NCI-H774 (cell line): ENCODE data around the gene MYLK3.

Experiments used
- DNase-seq: peaks from one replicate; lab custom pipeline; 2025; lab: John Stamatoyannopoulos, UW

The MYLK3 gene

GRCh38 chr16:46727184-46727583 lies 21.0 kb downstream of the MYLK3 start:
- no peak for DNase-seq

DNA sequence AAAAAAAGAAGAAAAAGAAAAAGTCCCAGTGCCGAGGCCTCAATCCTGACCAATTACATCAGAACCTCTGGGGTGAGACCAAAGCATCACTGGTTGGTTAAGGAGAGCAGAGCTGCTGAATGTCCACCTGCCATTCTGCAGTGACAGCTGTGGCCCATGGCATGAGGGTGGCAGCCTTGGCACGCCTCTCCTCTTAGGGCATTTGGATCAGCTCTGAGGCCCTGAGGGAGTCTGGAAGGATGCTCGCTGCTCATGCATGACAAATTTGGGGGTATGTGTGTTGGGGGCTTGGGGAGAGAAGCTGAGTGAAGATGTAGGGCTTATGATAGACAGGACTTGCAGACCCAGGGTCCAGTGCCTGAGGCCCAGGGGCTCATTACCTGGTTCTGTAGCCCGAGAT lies 26.3 kb downstream of the MYLK3 start:
- DNase-seq = no peak

- no peak for DNase-seq
These were observed 27.5 kb downstream of the MYLK3 start for GRCh38 chr16:46720619-46721018.

DNA sequence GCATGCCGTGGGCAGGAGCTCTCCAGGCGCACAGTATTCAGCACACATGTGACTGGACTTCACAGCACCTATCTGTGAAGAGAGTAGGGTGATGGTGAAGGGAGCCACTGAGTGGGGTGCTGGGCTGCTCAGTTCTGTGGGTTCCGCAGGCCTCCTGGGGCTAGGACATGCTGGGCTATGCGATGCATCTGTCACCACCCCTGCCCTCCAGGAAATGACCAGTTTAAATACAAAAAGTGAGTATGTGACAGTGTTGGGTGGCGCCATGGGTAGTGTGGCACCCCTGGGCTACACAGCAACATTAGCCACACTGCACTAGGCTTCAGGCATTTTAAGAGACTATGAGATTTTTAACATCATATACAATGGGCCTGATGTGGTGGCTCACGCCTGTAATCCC lies 28.6 kb downstream of the MYLK3 start:
- DNase-seq = no peak

DNA sequence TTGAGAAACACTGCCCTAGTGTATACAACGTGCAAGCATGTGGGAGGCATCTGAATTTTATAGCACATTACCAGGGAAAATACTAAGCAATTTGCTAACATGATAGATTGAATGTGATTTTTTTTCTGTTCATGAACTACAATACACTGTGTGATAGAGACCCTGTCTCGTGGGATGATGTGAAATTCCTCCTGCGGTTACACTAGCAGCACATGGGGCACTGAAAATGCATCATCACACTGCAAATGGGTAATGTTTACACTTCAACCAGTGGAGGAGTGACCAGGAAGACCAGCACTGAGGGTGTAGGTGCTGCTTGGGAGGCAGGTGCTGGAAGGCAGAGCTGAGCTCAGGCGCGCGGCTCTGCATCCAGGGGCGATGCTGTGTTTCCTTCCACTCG lies 29.9 kb downstream of the MYLK3 start:
- DNase-seq = no peak

DNA sequence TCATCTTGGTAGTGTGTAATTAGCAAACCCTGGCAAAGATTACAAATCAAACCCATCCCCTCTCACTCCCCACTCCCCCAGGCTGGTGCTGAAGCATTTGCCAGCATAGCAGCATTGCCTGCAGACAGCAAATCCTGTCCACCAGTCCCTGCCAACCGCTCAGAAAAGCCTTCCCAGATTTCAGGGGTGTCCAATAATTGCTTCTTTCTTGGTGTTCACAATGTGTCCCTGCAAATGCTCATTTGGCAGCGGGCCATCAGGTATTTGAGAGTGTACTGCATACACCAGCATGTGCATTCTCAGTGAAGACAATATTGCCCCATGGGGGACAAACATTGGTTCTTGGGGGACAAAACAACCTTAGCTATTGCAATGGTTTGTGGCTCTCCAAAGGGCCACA lies 30.5 kb downstream of the MYLK3 start:
- no peak for DNase-seq

DNA sequence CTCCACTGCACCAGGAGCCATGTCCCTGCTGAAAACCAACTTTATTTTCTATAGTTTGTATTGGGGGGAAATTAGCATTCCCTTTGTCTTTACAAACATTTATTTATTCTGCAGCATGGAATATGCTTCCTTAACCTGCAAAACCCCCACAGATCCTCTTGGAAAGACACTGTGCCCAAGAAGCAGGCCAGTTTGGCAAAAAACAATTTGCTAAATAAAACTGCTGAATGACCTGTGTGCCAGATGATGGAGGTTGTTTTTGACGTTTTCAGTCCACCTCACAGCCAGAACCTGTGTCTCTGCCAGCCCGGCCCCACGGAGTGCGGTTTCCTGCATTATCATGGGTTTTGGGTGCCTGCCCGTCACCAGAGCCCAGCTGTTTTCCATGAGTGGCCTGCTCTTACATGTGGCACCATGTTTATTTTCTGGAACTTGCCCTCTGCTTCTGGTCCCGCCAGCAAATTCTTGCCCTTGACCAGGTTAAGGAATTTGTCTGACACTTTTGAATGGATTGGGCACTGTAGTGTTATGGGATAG lies 32.3 kb downstream of the MYLK3 start:
- no peak for DNase-seq

- no peak for DNase-seq
These were observed 33.1 kb downstream of the MYLK3 start for GRCh38 chr16:46714797-46715591.

DNA sequence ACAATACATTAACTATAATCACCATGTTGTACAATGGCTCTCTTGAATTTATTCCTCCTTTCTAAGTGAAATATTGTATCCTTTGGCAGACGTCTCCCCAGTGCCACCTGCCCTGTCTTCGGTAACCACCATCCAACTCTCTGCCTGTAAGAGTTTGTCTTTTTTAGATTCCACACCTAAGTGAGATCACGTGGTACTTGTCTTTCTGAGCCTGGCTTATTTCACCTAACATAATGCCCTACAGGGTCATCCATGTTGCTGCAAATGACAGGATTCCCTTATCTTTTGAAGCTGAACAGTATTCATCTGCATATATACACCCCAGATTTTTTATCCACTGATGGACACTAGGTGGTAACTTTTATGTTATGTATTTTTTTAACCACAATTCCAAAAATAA lies 34.5 kb downstream of the MYLK3 start:
- DNase-seq = no peak

GRCh38 chr16:46712911-46713310 lies 35.2 kb downstream of the MYLK3 start:
- DNase-seq = no peak

DNA sequence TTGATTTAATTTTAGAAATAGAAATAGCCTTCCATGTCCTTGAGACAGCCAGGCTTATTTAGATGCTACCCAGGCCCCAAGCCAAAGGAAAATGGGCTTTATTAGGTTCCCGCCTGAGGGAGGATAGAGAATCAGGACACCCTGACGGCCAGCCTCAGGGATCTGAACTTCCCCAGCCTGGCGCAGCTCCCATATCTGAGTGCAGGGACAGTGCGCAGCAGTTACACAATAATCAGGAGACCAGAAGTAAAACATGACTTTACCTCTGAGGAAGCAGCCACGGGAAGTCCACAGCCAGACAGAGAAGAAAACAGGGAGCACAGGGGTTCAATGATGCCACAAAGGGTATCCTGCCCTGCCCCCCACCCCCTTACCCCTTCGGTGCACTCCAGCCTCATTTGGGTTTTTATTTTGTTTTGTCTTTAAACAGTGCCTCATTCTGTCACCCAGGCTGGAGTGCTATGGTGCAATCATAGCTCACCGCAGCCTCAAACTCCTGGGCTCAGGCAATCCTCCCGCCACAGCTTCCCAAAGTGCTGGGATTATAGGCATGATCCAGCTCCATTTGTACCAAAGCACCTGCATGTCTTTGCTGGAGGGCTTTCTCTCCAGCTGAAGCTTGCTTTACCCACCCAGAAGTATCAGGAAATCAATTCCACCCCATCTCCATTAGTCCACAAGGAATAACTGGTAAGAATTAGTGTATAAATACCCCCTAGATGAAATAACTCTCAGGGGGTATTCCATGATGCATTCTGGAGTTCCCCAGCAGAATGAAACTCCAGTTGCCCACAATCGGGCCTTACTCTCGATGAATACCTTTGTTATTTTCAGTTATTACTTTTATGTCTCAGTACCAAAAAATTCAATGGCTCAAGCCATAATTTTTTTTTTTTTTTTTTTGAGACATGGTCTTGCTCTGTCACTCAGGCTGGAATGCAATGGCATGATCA lies 36.8 kb downstream of the MYLK3 start:
- no peak for DNase-seq

- DNase-seq = no peak
These were observed 38.6 kb downstream of the MYLK3 start for GRCh38 chr16:46709469-46710005.

DNA sequence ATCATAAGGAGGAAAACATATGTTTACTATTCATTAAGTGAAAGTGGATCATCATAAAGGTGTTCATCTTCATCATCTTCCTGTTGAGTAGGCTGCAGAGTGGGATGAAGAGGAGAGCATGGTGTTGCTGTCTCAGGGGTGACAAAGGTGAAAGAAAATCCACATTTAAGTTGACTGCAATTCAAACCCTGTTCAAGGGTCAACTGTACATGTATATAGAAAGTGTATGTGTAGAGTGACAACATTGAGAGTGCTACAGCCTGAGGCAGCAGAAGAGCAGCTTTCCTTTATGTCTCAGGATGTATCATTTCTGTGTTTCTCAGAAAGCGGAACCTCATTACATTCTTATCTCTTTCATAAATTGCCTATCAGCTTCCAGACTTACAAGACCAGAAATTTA lies 41.5 kb downstream of the MYLK3 start:
- DNase-seq = no peak

DNA sequence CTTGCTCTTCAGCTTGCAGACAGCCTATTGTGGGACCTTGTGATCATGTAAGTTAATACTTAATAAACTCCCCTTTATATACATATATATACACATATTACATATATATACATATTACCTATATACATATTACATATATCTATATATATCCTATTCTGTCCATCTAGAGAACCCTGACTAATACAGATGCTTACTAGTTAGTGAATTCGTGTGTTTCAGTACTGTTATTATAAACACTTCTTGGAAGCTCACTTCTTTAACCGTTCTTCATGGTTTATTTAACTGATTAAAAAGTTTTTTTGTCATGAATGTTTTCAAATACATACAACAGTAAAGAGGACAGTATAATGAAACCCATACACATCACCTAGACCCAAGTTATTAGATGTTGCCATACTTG lies 46.1 kb downstream of the MYLK3 start:
- DNase-seq = no peak

GRCh38 chr16:46701615-46702014 lies 46.5 kb downstream of the MYLK3 start:
- no peak for DNase-seq

DNA sequence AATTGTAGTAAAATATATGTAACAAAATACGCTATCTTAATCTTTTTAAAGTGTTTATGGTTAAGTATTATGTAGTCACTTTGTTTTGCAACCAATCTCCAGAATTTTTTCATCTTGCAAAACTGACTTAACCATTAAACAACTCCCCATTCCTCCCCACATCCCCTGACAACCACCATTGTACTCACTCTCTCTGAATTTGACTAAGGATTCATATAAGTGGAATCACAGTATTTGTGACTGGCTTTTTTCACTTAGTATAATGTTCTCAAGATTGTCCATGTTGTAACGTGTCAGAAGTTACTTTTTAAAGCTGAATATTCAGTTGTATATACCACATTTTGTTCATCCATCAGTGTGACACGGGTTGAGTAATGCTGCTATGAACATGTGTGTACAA lies 48.1 kb downstream of the MYLK3 start:
- DNase-seq = no peak

DNA sequence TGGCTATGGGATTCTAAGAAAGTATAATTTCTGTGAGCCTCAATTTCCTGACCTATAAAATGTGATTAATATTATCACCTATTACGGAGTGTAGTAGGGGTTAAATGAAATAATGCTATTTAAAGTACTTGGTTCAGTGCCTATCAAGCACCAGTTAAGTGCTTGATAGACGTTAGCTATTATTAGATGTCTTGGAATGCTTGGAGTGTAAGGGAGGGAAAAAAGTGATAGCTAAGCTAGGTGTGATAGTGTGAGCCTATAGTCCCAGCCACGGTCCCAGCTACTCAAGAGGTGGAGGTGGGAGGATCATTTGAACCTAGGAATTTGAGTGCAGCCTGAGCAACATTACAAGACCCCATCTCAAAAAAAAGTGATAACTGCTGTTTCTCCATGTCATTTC lies 51.2 kb downstream of the MYLK3 start:
- DNase-seq = no peak

GRCh38 chr16:46695937-46696336 lies 52.2 kb downstream of the MYLK3 start:
- DNase-seq = no peak

DNA sequence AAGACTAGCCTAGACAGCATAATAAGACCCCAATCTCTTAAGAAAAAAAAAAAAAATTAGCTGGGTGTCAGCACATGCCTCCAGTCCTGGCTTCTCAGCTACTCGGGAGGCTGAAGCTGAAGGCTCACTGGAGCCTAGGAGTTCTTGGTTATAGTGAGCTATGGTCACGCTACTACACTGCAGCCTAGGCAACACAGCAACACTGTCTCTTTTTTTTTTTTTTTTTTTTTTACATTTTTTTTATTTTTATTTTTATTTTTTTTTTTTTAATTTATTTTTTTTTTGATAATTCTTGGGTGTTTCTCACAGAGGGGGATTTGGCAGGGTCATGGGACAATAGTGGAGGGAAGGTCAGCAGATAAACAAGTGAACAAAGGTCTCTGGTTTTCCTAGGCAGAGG lies 54.5 kb downstream of the MYLK3 start:
- no peak for DNase-seq

DNA sequence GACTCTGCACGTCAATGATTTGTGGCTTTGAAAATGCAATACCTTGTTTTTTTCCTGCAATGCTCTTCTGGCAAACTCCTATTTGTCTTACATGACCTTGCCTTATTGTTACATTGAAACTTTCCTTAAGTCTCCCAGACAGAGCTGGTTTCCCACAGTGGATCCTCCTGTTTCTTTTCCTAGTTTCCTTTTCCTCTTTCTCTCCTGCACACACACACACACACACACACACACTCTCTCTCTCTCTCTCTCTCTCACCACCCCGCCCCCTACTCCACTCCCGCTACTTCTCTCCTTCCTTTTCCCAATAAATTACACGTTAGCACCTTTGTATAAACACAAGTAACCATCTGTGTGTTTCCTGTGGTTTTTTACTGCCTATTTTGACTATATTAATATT lies 56.4 kb downstream of the MYLK3 start:
- no peak for DNase-seq

DNA sequence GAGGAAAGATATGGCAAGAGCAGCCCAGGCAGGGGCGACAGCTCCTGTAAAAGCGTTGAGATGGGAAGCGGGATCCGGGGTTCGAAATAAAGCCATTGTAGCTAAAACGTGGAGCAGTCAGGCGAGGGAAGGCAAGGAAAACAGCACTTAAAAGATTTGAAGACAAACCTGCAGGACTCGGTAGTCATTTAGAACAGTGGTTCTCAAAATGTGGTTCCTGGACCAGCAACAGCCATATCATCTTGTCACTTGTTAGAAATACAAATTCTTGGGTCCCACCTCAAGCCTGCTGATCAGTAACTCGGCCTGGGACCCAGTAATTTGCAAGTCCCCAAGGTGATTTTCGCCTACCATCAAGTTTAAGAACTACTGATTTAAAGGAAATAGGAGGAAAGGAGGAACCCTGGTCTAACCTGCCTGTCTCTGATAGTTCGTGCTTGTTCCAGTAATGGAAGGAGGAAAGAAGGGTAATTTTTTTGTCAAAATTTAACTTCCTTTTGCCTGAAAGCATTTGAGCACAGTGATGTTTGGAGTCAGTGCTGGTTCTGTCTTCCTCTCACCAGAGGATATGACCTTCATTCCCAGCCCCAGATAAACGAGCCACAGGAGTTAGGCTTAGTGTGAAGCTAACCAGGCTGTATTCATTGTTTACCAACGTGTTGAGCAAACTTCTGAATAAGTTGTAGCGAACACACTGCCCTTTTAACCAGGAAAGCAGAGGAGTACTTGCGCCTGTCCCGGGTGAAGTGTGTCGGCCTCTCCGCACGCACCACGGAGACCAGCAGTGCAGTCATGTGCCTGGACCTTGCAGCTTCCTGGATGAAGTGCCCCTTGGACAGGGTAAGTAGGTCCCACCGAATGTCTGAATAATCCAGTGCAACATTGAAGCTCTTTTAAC lies 57.6 kb downstream of the MYLK3 start:
- no peak for DNase-seq
